ENCODE measurements around the gene SLC22A16.

SLC22A16 gene

DNA sequence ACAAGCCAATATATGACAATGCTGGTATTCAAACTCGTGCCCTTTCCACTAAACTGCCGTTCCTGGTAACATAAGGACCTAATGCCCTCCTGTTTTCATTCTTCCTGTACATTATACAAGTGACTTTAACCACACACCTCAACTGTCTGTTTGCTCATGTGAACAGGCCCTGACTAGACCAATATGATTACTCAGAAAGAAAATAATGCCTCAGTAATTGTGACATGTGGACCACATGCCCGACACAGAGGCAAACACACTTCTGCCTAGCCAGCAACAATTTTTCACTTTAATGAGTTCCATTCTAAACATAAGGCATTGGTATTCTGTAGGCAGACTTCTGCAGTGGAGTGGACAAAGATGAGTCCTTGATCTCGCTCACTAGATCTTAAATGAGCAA, 30.0 kb downstream of the SLC22A16 start:
- peak; percentile 15 for DNase-seq

- no peak for DNase-seq
These were observed 36.4 kb downstream of the SLC22A16 start for GRCh38 chr6:110440026-110440425.

- DNase-seq: no peak
These were observed 37.1 kb downstream of the SLC22A16 start for GRCh38 chr6:110439356-110439755.

DNA sequence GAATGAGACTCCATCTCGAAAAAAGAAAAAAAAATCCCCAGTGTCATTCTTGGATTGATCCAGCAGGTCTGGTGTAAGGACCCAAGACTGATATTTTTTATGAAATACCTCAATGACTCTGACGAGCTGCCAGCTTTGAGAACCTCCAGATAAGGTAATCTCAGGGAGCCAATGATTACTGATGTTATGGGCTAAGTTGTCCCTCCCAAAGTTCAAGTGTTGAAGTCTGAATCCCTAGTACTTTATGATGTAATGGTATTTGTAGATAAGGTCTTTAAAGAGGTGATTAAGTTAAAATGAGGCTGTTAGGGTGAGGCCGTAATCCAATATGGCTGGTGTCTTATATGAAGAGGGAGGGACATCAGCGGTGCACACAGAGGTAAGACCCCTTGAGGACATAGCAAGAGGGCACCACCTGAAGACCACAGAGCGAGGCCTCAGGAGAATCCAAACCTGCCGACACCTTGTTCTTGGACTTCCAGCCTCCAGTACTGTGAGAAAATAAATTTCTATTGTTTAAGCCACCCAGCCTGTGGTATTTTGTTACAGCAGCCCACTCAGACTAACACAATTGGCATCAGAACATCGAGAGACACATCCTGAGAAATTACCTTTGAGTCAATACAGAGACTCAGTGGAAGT, 41.3 kb downstream of the SLC22A16 start:
- no peak for DNase-seq

GRCh38 chr6:110432285-110432900, 44.0 kb downstream of the SLC22A16 start:
- DNase-seq: no peak

DNA sequence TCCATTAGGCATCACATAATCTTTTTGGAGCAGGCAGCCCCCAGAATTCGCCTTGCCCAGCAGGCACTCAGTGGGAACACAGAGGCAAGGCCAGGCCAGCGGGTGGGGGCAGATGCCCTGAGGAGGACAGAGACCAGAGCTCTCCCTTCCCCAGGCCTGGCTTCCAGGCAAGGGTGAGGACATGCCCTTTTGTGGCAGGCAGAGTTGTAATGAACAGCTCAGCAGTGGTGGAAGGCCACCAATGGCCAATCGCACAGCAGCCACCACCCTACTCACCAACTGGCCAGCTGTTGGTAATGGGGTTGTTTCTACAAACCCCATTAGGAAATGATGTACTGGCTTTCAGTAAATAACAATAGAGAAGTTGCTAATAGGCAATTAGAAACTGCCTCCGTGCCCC, 45.7 kb downstream of the SLC22A16 start:
- DNase-seq: no peak

DNA sequence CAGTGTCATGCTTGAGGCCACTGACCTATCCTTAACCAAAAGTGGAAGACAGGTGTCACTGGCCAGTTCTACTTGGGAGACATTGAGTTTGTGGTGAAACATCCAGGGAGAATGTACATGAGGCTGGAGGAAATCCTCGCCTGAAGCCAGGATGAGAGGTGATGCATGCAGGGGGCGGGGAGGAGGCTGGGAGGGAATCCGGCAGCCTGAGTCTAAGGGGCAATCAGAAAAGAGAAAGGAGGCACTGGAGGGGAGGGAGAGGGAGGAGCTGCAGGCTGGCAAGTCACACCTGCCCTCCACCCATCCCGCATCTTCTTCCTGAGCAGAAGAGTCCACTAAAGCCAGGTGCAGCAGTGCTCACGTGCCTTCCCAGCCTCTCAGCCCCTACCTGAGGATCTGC, 46.2 kb downstream of the SLC22A16 start:
- no peak for DNase-seq

GRCh38 chr6:110428153-110428552, 48.3 kb downstream of the SLC22A16 start:
- DNase-seq: no peak

GRCh38 chr6:110425816-110426215, 50.6 kb downstream of the SLC22A16 start:
- no peak for DNase-seq

GRCh38 chr6:110422444-110422822, 54.0 kb downstream of the SLC22A16 start:
- DNase-seq: no peak

GRCh38 chr6:110421749-110422443, 54.5 kb downstream of the SLC22A16 start:
- no peak for DNase-seq

DNA sequence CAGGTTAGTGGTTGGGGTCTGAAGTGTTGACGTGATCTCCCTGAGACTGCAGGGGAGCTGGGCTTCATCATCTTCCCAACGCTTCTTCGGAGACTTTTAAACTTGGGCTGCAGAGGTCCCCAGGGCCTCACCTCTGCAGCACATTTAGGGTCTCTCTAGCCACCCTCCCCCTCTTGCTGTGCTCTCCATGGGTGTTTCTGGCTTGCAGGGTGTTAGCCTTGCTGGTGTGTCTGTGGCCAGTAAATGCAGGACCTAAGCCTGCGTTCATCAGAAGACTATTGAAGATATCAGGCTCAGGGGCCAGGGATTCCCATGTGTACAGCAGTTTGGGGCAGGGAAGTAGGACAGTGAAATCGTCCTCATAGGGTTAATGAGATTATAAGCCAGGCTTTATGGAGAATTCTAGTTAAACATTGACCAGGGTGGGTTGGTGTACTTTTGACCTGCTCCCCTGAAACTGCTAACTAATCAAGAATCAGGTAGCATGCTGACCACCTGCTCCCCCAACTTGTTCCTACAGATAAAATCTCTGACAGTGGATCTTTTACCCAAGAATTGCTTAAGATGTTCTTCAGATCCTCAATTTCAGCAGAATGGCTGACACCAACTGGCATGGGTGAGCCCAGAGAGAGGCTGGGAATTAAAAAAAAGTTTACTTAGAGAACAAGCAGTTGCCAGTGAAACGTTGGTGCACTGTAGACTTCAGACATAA, 57.2 kb downstream of the SLC22A16 start:
- no peak for DNase-seq

GRCh38 chr6:110418594-110418993, 57.8 kb downstream of the SLC22A16 start:
- DNase-seq: no peak

- no peak for DNase-seq
These were observed 61.1 kb downstream of the SLC22A16 start, which contains the start of gene DDO for GRCh38 chr6:110415086-110415916. Gene DDO (minus strand): TSS chr6:110415575. CDS start chr6:110413462, 2,113 bp downstream.

DNA sequence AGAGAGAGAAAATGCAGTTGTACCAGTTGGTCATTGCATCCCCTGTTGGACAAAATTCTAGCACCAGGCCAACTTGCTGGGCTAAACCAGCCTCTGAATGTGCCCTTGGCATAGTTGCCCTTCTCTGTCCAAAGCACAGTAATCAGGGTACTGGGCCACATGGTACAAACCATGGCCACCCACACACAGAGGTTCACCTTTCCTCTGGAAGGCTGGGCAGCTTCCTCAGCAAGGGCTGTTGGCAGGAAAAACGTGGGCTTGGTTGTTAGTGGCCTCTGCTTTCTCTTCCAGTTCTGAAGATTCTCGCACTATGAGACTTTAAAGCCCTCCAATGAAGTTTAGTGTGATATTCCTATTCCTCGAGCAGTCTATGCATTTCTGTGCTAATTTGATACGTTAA, 61.7 kb downstream of the SLC22A16 start:
- no peak for DNase-seq

- DNase-seq: no peak
These were observed 64.1 kb downstream of the SLC22A16 start for GRCh38 chr6:110412360-110412759.

DNA sequence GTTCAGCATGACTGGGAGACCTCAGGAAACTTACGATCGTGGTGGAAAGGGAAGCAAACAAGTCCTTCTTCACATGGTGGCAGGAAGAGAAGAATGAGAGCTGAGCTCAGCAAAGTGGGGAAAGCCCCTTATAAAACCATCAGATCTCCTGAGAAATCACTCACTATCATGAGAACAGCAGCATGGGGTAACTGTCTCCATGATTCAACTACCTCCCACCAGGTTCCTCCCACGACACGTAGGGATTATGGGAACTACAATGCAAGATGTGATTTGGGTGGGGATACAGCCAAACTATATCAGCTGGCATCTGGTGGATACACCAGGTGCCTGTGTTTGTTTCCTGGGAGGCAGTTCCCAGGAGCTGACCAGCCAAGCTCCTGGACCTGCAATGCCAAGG, 65.9 kb downstream of the SLC22A16 start:
- DNase-seq: no peak

DNA sequence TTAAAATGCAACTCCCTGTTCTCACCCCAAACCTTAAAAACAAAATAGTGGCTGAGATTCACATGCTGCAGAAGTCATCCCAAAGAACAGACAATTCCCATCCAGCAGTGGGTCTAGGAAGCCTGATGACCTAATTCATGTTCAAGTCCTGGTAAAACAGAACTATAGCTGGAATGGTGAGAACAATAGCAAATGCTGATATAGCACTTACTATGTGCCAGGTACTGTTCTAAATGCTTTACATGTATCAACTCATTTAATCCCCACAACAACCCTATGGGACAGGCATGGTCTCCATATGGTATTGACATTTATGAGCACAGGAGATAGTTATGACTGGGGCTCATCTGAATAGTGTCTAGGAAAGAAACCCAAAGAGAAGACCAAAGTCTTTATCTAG, 66.6 kb downstream of the SLC22A16 start:
- no peak for DNase-seq

GRCh38 chr6:110408901-110409300, 67.5 kb downstream of the SLC22A16 start:
- peak; percentile 14 for DNase-seq

GRCh38 chr6:110404607-110405006, 71.8 kb downstream of the SLC22A16 start:
- DNase-seq: no peak

- DNase-seq: no peak
These were observed 74.7 kb downstream of the SLC22A16 start for GRCh38 chr6:110401585-110402176.

GRCh38 chr6:110400208-110400607, 76.2 kb downstream of the SLC22A16 start:
- DNase-seq: no peak
